Epithelial cell of proximal tubule (primary cell): ENCODE results near the gene SPRYD3. TPM values are rescaled to one million over a fixed set of nuclear protein-coding genes. Genes with fewer than 3 reads are reported as not detected.
"Not testable (repeated sequence)": the region's sequence is repeated elsewhere in the genome, so short reads cannot be mapped to it uniquely, and the experiment has no call there.

ENCODE experiments used
- DNase-seq: peaks from one replicate; pipeline ENCODE4 v3.0.0-alpha.2; 2011; ENCODE audit warnings: low read depth
- H3K4me3 ChIP-seq: 2 replicates; pipeline ENCODE4 v1.5.1; 2011; ENCODE audit warnings: low read depth, mild to moderate bottlenecking, low read length
- total RNA-seq: library from RNA; depleted of rRNA; stranded (reverse); fragments of >200 nt; gene quantifications from 2 replicates; pipeline ENCODE4 v1.2.3, GENCODE V29; 2015
- TF ChIP-seq, protein P1 (sequence below): conservative IDR thresholded peaks from 2 replicates; pipeline ENCODE4 v1.5.1; 2012; ENCODE audit warnings: low read depth, mild to moderate bottlenecking, low read length

The SPRYD3 gene
- total RNA-seq, 1 donor from 2014 or later: 26.1 TPM

DNA sequence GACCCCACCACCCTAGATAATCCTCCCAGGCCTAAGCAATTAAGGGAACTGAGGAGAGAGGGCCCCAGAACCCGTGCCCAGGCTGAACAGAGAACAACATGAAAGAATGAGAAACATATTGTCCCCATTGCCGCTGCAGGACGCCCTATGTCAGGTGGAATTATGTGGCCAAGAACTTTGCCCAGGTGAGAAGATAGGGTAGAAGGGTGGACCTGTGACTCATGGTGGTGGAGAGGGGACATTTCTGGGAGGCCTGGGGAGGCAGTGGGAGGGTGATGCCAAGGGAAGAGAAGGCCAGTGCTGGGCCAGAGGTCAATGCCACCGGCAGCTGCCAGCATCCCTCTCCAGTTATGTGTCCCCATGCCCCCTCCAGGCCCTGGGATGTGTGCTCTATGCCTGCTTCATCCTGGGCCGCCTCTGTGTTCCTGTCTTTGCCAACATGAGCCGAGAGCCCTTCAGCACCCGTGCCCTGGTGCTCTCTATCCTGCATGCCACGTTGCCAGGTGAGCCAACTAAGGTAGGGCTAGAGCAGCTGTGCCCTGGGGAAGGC is 39.6 kb upstream of the SPRYD3 start:
- no peak overlapping the region for H3K4me3 ChIP-seq
- TF ChIP-seq, protein P1, sequence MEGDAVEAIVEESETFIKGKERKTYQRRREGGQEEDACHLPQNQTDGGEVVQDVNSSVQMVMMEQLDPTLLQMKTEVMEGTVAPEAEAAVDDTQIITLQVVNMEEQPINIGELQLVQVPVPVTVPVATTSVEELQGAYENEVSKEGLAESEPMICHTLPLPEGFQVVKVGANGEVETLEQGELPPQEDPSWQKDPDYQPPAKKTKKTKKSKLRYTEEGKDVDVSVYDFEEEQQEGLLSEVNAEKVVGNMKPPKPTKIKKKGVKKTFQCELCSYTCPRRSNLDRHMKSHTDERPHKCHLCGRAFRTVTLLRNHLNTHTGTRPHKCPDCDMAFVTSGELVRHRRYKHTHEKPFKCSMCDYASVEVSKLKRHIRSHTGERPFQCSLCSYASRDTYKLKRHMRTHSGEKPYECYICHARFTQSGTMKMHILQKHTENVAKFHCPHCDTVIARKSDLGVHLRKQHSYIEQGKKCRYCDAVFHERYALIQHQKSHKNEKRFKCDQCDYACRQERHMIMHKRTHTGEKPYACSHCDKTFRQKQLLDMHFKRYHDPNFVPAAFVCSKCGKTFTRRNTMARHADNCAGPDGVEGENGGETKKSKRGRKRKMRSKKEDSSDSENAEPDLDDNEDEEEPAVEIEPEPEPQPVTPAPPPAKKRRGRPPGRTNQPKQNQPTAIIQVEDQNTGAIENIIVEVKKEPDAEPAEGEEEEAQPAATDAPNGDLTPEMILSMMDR: no peak

GRCh38 chr12:53115891-53116648 is 36.9 kb upstream of the SPRYD3 start:
- TF ChIP-seq, protein P1: no peak
- H3K4me3 ChIP-seq: no peak overlapping the region
- DNase-seq: no peak

More for the DNA sequence above, 39.6 kb upstream of the SPRYD3 start:
- no peak for DNase-seq

DNA sequence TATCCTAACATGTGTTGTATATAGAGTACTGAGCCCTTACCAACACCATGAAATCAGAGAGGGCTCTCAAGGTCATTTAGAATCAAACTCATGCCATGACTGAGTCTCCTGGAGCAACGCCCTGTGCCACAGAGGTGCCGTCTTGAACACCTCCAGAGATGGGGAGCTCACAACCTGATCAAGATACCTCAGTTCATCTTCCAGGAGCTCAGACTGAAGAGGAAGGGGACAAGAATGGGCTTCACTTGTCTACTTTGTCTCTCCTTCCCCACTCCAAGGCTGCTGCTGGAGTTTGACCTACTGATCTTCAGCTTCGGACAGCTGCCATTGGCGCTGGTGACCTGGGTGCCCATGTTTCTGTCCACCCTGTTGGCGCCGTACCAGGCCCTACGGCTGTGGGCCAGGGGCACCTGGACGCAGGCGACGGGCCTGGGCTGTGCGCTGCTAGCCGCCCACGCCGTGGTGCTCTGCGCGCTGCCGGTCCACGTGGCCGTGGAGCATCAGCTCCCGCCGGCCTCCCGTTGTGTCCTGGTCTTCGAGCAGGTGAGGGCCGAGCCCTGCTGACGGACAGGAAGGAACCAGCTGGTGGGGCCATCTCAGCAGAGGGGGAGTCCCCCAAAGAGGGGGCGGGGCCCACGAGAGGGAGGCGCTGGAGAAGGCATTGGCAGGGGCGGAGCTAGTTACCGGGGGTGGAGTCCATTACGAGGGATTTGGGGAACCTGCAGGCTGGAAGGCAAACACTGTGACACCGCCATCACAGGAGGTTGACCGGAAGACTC is 36.1 kb upstream of the SPRYD3 start:
- TF ChIP-seq, protein P1: no peak
- no peak for DNase-seq
- H3K4me3 ChIP-seq: no peak overlapping the region

DNA sequence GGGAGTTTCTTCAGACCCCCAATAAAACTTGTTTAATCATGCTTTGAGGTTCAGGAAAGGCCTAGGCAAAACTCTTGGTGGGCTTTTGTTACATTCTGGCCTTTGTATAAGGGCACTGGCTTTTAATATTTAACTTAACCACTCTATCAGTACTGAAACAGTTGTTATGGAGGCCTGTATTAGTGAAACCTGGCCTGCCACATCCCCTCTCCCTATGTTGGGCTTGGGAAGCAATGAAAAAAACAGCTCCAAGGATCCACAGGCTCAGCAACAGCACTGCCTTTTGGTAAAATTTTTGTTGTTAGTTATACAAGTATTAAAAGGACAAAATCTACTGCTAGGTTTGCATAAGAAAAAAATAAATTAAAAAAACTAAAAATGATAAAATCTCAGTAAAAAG is 34.8 kb upstream of the SPRYD3 start:
- TF ChIP-seq, protein P1: no peak

DNA sequence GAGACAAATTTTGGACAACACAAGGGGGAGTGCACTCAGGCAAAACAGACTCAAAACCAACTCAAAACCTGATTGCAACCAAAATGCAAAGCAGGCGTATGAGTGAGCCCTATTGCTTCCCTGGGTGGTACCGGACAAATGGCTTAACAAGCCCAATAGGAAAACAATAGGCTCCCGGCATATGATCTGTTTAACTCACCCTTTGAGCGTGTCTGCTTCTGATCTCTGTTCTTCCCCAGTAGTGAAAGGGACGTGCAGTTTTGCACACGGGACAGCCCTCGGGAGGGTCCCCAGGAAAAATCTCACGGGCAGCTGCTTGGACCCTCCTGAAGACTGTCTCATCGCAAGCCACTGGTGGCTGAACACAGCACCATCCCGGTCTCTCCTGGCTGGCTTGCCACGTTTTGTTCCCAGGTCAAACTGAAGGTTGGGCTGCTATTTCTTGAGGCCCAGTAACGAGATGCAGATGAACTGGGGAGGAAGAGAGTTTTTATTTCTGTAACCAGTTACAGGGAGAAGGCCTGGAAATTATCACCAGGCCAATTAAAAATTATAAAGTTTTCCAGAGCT is 34.0 kb upstream of the SPRYD3 start:
- H3K4me3 ChIP-seq: no peak overlapping the region
- TF ChIP-seq, protein P1: no peak
- no peak for DNase-seq

More for the DNA sequence above, 34.8 kb upstream of the SPRYD3 start:
- no peak for DNase-seq
- H3K4me3 ChIP-seq: no peak overlapping the region

DNA sequence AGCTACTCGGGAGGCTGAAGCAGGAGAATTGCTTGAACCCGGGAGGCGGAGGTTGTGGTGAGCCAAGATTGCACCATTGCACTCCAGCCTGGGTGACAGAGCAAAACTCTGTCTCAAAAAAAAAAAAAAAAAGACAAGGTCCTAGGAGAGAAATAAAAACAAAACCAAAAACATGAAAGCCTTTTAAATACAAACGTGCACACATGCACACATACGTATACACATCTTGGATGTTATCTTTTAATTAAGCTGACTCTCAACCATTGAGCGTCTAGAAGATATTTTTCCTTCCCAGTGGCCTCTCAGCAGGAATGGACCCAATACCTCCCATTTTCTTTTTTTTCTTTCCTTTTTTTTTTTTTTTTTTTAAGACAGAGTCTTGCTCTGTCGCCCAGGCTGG is 33.2 kb upstream of the SPRYD3 start:
- DNase-seq, H3K4me3 ChIP-seq: not testable (repeated sequence)

DNA sequence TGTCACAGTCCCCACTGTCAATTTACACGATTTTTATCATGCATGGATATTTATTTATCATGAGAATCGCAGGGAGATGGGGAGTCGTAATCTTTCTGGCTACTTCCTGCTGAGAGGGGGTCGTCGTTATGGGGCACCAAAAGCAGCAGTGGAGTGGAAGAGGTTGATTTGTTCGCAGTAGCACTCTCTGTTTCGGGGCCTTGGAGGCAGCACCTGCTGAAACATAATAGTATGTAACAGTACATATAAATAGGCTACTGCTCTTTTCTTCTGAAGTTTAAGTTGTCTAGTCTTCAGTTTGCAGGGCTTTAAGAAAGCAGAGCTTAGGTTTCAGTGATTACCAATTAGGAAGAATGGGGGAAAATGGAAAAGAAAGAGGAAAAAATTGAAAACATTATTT is 27.9 kb upstream of the SPRYD3 start:
- DNase-seq: no peak
- TF ChIP-seq, protein P1: no peak

More for the DNA sequence above, 27.9 kb upstream of the SPRYD3 start:
- no peak overlapping the region for H3K4me3 ChIP-seq
